SU-DHL-6 (cell line): Measurements from ENCODE around the gene NKD1.

ENCODE experiments used
- H2AFZ ChIP-seq: fragments of 200-600 bp; sonication (generic); 2 replicates; pipeline ENCODE4 v1.6.1; 2014; ENCODE audit warnings: low read depth, mild to moderate bottlenecking, moderate library complexity, mixed read lengths, antibody characterized with exemption, low read length; ENCODE audit not compliant: severe bottlenecking
- H3F3A ChIP-seq: fragments of 200-600 bp; shearing (Covaris generic); 2 replicates; pipeline ENCODE4 v1.6.0; 2016; ENCODE audit warnings: antibody characterized with exemption, mild to moderate bottlenecking; ENCODE audit not compliant: insufficient read depth
- H3K27ac ChIP-seq: fragments of 200-600 bp; sonication (generic); 2 replicates; pipeline ENCODE4 v1.5.1; 2016; ENCODE audit warnings: low read depth, mild to moderate bottlenecking, low read length, moderate library complexity, mixed read lengths
- H3K27me3 ChIP-seq: fragments of 200-600 bp; sonication (generic), shearing (Covaris generic); 2 replicates; pipeline ENCODE4 v1.6.0; 2014; ENCODE audit warnings: mild to moderate bottlenecking, low read length
- H3K36me3 ChIP-seq: fragments of 200-600 bp; sonication (generic); 2 replicates; pipeline ENCODE4 v1.6.1; 2014; ENCODE audit warnings: mild to moderate bottlenecking, low read length, mixed read lengths
- H3K4me2 ChIP-seq: fragments of 300-600, 200-600 bp; shearing (Covaris generic), sonication (generic); 2 replicates; pipeline ENCODE4 v1.6.0; 2014; ENCODE audit warnings: low read length, low read depth, mild to moderate bottlenecking; ENCODE audit not compliant: poor library complexity, severe bottlenecking
- H3K4me3 ChIP-seq: fragments of 200-600 bp; sonication (generic); 2 replicates; pipeline ENCODE4 v1.5.1; 2014; ENCODE audit warnings: antibody characterized with exemption, low read length, mild to moderate bottlenecking, mixed read lengths; ENCODE audit not compliant: insufficient read depth, poor library complexity, severe bottlenecking
- H3K79me2 ChIP-seq: fragments of 200-600 bp; sonication (generic); 2 replicates; pipeline ENCODE4 v1.6.1; 2014; ENCODE audit warnings: mild to moderate bottlenecking, low read length, moderate library complexity; ENCODE audit not compliant: insufficient read depth
- H3K9ac ChIP-seq: fragments of 200-600 bp; sonication (generic); 2 replicates; pipeline ENCODE4 v1.7.0; 2014; ENCODE audit warnings: mild to moderate bottlenecking, low read length
- H3K9me2 ChIP-seq: fragments of 200-600 bp; sonication (generic); replicated peaks from 2 replicates; pipeline ENCODE4 v1.6.1; 2014; ENCODE audit warnings: low read length; ENCODE audit not compliant: insufficient read depth
- H3K9me3 ChIP-seq: fragments of 200-600 bp; sonication (generic); 2 replicates; pipeline ENCODE4 v1.6.1; 2014; ENCODE audit warnings: low read length, mixed read lengths; ENCODE audit not compliant: insufficient read depth
- H4K20me1 ChIP-seq: fragments of 200-600 bp; sonication (generic); 2 replicates; pipeline ENCODE4 v1.6.1; 2014; ENCODE audit warnings: low read depth, mild to moderate bottlenecking, antibody characterized with exemption, low read length, moderate library complexity, mixed read lengths
- CTCF ChIP-seq: fragments of 200-600 bp; sonication (generic); IDR thresholded peaks from one replicate; pipeline ENCODE4 v1.5.1; 2017; ENCODE audit warnings: antibody characterized with exemption, mild to moderate bottlenecking, low read length, moderate library complexity; ENCODE audit not compliant: insufficient read depth, poor library complexity, severe bottlenecking
- EZH2phosphoT487 ChIP-seq: fragments of 200-600 bp; sonication (generic), shearing (Covaris generic); conservative IDR thresholded peaks from 2 replicates; pipeline ENCODE4 v1.6.1; 2018; ENCODE audit warnings: mild to moderate bottlenecking, antibody characterized with exemption, low read length, moderate library complexity, mixed read lengths

Gene NKD1

GRCh38 chr16:50604065-50604418, 55.8 kb downstream of the NKD1 start:
- no peaks in the 10 kb centered on the region for H3K9me3 ChIP-seq
- no peaks in the 10 kb centered on the region for H3K36me3 ChIP-seq
- no peaks in the 10 kb centered on the region for H3K79me2 ChIP-seq
- H3K9ac ChIP-seq = no peak overlapping the region
- no peak overlapping the region for H3K4me3 ChIP-seq
- no peaks in the 10 kb centered on the region for H3K27me3 ChIP-seq
- no peaks in the 10 kb centered on the region for H3F3A ChIP-seq
- TF ChIP-seq CTCF (no peak), EZH2phosphoT487 (no peak)
- no peaks in the 10 kb centered on the region for H4K20me1 ChIP-seq
- no peak overlapping the region for H3K27ac ChIP-seq
- no peak overlapping the region for H2AFZ ChIP-seq
- no peak overlapping the region for H3K4me2 ChIP-seq
- no peaks in the 10 kb centered on the region for H3K9me2 ChIP-seq

GRCh38 chr16:50604610-50605009, 56.4 kb downstream of the NKD1 start:
- H3K27ac ChIP-seq = no peak overlapping the region
- no peaks in the 10 kb centered on the region for H3K79me2 ChIP-seq
- H3K9ac ChIP-seq = no peak overlapping the region
- no peak overlapping the region for H3K4me2 ChIP-seq
- no peak overlapping the region for H3K4me3 ChIP-seq
- no peaks in the 10 kb centered on the region for H3K9me3 ChIP-seq
- no peaks in the 10 kb centered on the region for H3K27me3 ChIP-seq
- H4K20me1 ChIP-seq = no peaks in the 10 kb centered on the region
- no peak for TF ChIP-seq CTCF
- TF ChIP-seq EZH2phosphoT487 = no peak
- no peak overlapping the region for H2AFZ ChIP-seq
- H3K36me3 ChIP-seq = no peaks in the 10 kb centered on the region
- no peaks in the 10 kb centered on the region for H3K9me2 ChIP-seq
- no peaks in the 10 kb centered on the region for H3F3A ChIP-seq

- Histone ChIP-seq H3K79me2 (no peaks in the 10 kb centered on the region), H3K27ac (no peak overlapping the region), H3K9ac (no peak overlapping the region), H3K9me3 (no peaks in the 10 kb centered on the region), H4K20me1 (no peaks in the 10 kb centered on the region), H3K4me2 (no peak overlapping the region), H3K36me3 (no peaks in the 10 kb centered on the region), H3K4me3 (no peak overlapping the region), H3K9me2 (no peaks in the 10 kb centered on the region), H3F3A (no peaks in the 10 kb centered on the region), H2AFZ (no peak overlapping the region), H3K27me3 (no peaks in the 10 kb centered on the region)
- TF ChIP-seq CTCF (no peak), EZH2phosphoT487 (no peak)
Observed at GRCh38 chr16:50605733-50606430, 57.7 kb downstream of the NKD1 start.
